A204.1 (cell line): ENCODE measurements around the gene LARGE1.
"Not testable (repeated sequence)": the region's sequence is repeated elsewhere in the genome, so short reads cannot be mapped to it uniquely, and the experiment has no call there.

Source experiments
- FAIRE-seq: peaks from 2 replicates; lab custom pipeline; 2012; peaks lifted over from hg19 to GRCh38; lab: Jason Lieb, UNC

Gene LARGE1

DNA sequence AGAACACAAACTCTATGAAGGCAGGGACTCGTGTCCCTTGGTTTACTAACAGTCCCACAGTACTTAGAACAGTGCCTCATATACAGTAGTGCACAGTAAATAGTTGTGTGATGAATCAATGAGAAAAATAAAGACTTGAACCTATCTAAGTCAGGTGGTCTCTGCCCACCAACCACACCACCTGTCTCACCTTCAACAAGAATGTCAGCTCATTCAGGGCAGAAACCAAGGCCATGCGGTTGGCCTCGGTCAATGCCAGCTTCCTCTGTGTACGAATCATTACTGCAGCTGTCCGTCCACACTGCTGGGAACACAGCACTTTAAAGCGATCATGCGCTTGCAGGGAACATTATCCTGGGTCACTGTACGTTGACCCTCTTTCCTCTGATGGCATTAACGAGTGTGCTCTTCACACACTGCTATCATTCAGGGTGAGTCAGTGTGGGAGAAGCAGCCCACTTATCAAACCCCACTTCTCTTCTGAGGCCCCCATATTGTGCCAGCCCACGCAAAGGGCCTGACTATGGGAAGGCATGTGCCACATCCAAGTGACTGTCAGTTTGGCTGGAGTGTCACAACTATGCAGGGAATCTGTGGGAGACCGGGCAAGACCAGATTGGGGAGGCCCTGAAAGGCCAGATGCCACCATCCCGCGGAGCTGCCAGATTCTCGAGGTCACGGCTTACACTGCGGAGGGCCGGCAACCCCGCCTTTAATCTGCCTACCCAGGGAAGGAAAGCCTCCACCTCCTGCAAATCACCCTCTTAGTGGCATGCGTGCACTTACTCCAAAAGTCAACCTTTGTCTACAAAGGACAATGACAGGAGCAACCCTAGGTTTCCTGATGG is 36.1 kb downstream of the LARGE1 start:
- FAIRE-seq: no peak

DNA sequence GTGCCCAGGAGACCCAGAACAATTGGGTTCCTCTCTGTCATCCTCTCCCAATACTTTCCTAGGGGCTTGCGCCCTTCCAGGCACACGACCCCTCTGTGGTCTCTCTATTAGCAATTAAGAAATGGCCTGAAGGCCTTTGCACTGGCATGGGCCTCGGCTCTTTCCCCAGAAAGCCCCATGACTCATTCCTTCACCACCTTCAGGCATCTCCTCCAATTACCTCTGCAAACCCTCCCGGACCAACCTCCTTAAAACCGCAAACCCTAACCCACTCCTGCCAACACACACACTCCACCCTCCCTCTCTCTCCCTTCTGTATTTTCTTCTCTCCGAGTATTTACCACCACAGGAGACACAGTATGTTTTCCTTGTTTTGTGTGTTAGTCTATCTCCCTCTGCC is 36.7 kb downstream of the LARGE1 start:
- FAIRE-seq: no peak

GRCh38 chr22:33882991-33883390 is 37.3 kb downstream of the LARGE1 start:
- FAIRE-seq: no peak

GRCh38 chr22:33880986-33881385 is 39.3 kb downstream of the LARGE1 start:
- FAIRE-seq: no peak

- FAIRE-seq: no peak
These were observed 40.5 kb downstream of the LARGE1 start for GRCh38 chr22:33879796-33880195.

GRCh38 chr22:33875316-33875715 is 45.0 kb downstream of the LARGE1 start:
- no peak for FAIRE-seq

DNA sequence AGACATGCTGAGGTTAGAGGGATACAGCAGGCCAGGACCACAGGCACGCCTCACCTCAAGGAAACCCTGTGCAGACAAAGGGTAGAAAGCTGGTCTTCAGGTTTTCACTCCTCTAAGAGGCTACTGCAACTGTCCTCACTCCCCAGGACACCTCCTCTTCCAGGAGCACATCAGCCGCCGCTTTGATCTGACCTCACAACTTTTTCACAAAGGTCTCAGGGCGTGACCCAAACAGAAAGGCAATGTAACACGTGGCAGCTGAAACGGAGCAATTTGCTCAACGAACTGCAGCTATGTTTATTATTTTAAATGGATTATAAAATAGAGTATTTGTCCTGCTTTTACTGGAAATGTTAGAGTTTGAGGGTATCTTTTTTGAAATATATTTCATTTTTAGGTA is 46.1 kb downstream of the LARGE1 start:
- FAIRE-seq: no peak

- FAIRE-seq: no peak
These were observed 46.6 kb downstream of the LARGE1 start for GRCh38 chr22:33873666-33874065.

- FAIRE-seq: no peak
These were observed 47.1 kb downstream of the LARGE1 start for GRCh38 chr22:33873186-33873585.

- FAIRE-seq: no peak
These were observed 48.3 kb downstream of the LARGE1 start for GRCh38 chr22:33871935-33872334.

- FAIRE-seq: no peak
These were observed 50.3 kb downstream of the LARGE1 start for GRCh38 chr22:33869946-33870345.

DNA sequence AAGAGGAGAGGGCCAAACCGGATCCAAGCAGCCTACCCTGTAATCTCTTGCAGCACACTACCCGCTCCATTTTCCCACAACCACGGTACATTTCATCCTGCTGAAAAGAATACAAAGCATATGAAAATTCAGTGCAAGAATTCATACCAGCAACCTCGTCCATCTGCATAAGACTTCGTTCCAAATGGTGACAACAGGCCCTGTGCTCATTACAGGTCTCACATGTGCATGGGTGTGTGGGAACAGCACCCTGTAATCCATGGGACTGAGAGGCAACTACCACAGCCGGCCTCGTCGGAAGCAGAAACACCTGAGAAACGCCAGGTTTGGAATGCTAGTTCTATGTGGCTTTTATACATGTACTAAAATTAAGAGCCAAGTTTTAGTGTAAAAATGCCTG is 52.3 kb downstream of the LARGE1 start:
- no peak for FAIRE-seq

GRCh38 chr22:33867118-33867866 is 53.0 kb downstream of the LARGE1 start:
- FAIRE-seq: no peak

DNA sequence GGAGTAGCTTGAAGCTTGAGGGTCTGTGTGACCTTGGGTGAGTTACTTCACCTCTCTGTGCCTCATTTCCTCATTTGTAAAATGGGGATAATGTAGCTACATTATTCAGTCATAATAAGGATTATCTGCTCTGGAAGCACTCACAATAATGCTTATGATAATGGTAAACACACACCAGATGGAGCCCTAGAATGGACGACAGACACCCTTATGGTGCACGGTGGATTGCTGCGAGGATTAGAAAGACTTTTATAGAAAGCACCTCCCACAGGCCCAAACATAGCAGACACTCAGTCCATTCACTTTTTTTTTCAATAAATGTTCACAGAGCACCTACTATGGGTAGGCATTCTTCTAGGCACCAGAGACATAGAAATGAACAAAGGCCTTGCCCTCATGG is 53.8 kb downstream of the LARGE1 start:
- no peak for FAIRE-seq

GRCh38 chr22:33865996-33866395 is 54.3 kb downstream of the LARGE1 start:
- no peak for FAIRE-seq

GRCh38 chr22:33865248-33865647 is 55.0 kb downstream of the LARGE1 start:
- FAIRE-seq: no peak

- FAIRE-seq: no peak
These were observed 55.5 kb downstream of the LARGE1 start for GRCh38 chr22:33864723-33865130.

- no peak for FAIRE-seq
These were observed 58.9 kb downstream of the LARGE1 start for GRCh38 chr22:33861216-33861875.

- no peak for FAIRE-seq
These were observed 59.9 kb downstream of the LARGE1 start for GRCh38 chr22:33860386-33860785.

- FAIRE-seq: no peak
These were observed 61.0 kb downstream of the LARGE1 start for GRCh38 chr22:33859311-33859710.

- FAIRE-seq: not testable (repeated sequence)
These were observed 61.6 kb downstream of the LARGE1 start for GRCh38 chr22:33858653-33859052.

GRCh38 chr22:33857767-33858166 is 62.5 kb downstream of the LARGE1 start:
- FAIRE-seq: not testable (repeated sequence)

- FAIRE-seq: no peak
These were observed 65.6 kb downstream of the LARGE1 start for GRCh38 chr22:33854724-33855123.
